Measurements from ENCODE around the gene DDX21.
"Not testable (repeated sequence)": the region's sequence is repeated elsewhere in the genome, so short reads cannot be mapped to it uniquely, and the experiment has no call there.

The DDX21 gene

DNA sequence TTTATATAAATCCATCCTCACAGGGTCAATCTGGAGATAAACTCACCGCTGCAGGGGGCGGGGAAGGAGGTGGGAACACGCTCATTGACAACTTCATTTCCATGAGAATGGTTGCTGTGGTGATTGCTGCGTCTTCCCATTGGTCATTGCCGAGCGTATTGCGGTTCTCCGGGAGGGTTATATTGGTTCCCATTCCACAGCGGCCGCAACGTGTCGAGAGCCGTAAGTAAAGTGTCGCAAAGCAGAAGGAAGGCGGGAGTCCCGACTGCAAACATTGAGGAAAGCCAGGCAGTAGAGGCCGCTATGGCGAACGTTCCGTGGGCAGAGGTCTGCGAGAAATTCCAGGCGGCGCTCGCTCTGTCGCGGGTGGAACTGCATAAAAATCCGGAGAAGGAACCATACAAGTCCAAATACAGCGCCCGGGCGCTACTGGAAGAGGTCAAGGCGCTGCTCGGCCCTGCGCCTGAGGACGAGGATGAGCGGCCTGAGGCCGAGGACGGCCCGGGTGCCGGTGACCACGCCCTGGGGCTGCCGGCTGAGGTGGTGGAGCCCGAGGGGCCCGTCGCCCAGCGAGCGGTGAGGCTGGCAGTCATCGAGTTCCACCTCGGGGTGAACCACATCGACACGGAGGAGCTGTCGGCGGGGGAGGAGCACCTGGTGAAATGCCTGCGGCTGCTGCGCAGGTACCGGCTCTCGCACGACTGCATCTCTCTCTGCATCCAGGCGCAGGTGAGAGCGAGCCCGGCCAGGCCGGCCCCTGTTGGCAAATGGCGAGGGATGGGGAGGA is 32.8 kb downstream of the DDX21 start, which contains the start of gene KIFBP:
Gene KIFBP (plus strand): TSS at position 274 of the 787 bp plus-strand sequence. CDS start 30 bp downstream, at position 304.
- peak; percentile 72 to 80 for DNase-seq

DNA sequence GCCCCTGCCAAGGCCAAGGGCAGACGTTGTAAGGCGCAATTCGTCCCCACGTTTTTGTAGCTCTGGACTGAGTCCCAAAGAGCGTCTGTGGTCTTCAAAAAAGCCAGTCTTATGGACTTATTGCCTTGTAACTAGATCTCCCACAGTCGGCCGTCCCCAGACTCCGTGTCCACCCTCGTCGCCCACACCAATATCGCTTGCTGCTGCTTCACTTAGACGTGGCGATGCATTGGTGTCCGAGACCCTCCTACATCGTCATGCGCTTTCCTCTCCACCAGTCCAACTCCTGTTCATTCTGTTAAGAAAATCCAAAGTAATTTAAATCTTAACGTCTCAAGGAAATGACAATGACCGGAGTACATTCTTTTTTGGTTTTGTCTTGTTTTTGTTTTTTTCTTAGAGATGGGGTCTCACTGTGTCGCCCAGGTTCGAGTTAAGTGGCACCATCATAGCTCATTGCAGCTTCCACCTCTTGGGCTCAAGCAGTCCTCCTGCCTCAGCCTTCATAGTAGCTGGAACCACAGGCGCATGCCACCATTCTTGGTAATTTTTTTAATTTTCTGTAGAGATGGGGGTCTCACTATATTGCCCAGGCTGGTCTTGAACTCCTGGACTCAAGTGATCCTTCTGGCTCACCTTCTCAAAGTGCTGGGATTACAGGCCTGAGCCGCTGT is 33.5 kb downstream of the DDX21 start:
- DNase-seq = no peak

DNA sequence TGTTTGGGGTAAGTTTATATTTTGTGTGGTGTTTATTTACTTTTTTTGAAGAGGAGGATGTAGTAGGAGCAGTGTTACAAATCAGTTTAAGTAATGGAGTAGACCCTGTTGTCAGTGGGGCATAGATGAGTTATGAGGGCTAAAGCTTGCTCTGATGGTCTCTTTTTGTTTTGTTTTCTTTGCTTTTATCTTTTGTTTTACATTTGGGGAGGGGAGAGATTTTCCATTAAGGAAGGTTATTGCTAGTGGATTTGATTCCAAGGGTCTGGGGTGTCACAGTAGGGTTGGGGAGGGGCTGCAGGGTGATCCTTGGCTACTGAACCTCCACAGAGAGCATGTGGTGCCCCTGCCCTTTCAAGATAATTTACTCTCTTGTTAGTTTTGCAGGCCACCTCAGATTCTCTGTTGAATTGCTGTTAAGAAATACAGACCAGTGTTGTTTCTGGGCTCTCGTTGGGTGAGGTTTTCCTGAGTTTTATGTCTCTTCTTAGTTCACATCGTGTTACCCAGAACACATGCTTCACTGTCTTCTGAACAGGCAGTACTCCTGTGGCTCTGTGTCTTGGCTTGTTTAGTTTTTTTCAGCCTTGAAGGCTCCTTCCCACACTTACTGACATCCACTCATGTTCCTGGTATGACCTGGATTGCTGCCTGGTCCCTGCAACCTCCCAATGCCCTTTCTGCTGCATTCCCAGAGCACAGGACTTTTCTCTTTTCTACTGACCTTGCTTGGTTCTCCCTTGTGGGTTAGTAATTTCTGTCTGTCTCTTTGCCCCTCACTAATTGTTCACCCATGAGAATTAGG is 36.9 kb downstream of the DDX21 start:
- no peak for DNase-seq

DNA sequence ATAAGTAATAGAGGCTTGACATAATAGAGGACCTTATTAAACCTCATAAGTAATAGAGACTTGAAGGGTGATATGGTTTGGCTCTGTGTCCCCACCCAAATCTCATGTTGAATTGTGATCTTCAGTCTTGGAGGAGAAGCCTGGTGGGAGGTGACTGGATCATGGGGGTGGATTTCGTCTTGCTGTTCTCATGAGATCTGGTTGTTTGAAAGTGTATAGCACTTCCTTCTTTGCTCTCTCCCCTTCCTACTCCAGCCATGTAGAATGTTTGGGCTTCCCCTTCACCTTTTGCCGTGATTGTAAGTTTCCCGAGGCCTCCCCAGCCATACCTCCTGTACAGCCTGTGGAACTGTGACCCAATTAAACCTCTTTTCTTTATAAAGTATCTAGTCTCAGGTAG is 41.2 kb downstream of the DDX21 start:
- DNase-seq = no peak

DNA sequence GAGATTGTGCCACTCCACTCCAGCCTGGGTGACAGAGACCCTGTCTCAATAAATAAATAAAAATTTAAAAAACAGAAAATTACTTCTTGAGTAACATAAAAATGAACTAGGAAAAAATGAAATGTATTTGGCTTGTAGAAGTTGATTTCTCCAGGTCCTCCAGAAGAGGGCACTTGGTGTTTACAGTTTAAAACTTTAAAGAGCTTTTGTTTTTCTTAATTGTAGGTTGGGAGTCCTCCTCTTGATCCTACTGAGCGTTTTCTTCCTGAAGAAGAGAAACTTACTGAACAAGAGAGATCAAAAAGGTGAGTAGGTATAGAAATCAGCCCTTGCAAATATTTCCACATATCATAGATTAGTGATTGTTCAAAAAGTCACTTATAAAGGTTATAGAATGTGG is 48.9 kb downstream of the DDX21 start:
- no peak for DNase-seq

DNA sequence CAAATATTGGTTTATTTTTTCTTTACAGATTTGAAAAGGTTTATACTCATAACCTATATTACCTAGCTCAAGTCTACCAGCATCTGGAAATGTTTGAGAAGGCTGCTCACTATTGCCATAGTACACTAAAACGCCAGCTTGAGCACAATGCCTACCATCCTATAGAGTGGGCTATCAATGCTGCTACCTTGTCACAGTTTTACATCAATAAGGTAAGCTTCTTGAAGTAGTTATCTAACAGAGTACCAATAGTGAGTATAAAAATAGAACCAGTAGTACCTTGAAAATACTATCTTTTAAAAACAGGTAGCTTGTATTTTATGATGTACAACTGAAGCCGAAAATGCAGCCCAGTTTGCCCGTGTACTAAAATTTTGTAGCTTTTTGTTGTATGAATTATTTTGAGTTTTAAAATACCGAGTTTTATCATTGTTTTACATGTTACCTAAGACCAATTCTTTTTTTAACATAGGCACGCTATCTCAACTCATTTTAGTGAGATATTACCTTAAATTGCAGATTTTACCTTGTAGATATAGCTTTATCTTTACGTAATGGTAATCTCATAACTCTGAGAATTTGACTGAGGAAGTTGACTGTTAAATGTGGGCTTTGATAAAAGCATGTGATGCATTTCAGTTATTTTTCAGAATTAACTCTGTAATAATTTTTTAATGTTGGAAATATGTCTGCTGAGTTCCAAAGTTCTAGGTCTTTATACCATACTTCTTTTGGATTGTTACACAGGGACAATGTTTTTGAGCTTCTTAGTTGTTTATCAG is 49.9 kb downstream of the DDX21 start:
- DNase-seq = no peak

DNA sequence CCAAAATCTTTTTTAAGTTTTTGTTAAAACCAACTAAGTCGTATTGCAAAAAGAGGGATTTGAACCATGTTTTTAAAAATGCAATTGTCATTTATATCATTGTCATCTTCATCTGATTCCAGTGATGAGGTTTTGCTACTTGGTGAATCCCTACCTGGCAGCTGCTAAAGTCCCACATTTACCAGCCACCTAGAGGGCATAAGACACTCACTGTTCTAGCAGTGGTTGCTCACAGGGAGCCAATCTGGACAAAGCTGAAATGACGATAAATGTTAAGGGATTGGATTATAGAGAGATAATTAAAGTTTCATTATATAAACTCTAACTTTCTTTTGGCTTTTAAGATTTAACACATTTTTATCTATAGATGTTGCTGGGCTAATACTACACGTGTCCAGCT is 51.3 kb downstream of the DDX21 start:
- DNase-seq = no peak

DNA sequence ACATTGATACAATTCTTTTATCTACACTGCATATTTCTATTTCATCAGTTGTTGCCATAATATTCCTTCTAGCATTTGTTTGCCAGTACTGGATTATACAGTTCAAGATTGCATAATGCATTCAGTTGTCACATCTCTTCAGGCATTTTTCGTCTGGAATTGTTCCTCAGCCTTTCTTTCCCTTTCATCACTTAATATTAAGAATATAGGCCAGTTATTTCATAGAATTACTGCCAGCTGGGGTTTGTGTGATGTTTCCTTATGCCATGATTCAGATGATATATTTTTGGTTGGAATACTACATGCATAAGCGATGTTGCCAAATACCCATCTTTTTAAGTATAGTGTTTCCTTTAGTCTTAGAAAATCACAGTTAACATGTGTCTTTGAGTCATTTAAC is 53.4 kb downstream of the DDX21 start:
- DNase-seq = no peak

DNA sequence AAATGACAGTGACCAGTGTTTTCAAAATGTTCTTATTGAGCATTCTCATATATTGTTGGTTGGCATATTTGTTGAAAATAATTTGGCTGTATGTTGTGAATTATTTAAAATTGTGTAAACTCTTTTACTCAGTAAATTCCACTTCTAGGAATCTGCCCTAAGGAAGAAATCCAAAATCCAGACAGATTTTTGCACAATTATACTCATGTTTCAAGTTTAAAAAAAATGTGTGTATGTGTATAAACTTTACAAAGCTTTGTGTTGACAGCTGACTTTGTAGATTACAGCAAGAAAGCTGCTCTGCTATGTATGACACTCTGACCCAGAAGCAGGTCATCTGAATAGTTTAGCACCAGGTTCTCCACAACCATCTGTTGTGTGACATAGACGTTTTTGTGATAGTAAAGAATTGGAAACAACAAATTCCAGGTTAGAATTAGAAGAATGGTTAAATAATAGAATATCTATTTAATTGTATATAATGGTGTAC is 54.2 kb downstream of the DDX21 start:
- no peak for DNase-seq

DNA sequence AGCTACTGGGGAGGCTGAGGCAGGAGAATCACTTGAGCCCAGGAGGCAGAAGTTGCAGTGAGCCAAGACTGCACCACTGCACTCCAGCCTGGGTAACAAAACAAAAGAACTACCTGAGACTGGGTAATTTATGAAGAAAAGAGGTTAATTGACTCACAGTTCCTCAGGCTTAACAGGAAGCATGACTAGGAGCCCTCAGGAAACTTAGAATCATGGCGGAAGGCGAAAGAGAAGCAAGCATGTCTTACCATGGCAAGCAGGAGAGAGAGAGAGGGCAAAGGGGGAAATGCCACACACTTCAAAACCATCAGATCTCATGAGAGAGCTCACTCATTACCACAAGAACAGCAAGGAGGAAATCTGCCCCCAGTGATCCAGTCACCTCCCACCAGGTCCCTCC is 56.8 kb downstream of the DDX21 start:
- DNase-seq = not testable (repeated sequence)

DNA sequence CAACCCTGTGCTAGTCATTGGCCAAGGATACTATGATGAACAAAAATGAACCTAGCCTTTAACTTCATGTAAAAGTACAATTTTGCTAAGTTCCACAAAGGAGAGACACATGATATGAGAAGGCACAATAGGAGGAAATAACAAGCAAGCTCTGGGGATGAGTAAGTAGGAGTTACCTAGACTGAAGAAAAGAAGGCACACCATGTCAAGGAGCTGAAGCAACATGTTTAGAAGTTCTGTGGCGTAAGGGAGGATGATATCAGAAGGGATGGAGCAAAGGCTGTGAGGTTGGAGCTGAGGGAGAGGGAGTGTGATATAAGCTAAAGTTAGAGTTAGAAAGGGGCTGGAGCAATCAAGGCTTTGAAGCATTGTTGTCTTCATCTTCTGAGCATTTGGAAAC is 58.2 kb downstream of the DDX21 start:
- DNase-seq = no peak

DNA sequence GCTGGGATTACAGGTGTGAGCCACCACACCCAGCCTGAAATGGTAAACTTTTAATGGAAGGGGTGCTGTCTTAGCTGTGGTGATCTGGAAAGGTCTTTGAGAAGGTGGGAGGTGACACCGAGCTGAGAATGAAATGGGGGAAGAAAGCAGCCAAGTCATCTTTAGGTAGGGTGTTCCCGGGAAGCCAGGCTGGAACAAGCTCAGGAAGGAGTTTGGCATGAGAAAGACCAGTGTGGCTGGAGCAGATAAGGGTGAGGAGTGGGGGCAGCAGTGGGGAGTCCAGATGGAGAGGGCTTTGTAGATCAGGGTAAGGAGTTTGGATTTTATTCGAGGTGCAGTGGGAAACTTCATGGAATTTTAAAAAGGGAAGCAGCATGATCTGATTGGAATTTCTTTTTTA is 62.6 kb downstream of the DDX21 start:
- no peak for DNase-seq

DNA sequence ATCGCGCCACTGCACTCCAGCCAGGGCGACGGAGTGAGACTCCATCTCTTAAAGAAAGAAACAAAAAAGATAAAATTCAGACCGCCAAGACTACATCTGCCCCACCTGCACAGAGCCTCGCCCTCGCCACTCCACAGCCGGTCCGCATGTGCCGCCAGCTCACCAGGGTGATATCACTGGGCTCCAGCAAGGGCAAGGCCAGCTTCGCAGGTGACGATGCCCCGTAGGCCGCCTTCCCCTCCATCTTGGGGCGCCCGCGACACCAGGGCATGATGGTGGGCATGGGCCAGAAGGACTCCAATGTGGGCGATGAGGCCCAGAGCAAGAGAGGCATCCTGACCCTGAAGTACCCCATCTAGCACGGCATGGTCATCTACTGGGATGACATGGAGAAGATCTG is 66.6 kb downstream of the DDX21 start:
- no peak for DNase-seq

DNA sequence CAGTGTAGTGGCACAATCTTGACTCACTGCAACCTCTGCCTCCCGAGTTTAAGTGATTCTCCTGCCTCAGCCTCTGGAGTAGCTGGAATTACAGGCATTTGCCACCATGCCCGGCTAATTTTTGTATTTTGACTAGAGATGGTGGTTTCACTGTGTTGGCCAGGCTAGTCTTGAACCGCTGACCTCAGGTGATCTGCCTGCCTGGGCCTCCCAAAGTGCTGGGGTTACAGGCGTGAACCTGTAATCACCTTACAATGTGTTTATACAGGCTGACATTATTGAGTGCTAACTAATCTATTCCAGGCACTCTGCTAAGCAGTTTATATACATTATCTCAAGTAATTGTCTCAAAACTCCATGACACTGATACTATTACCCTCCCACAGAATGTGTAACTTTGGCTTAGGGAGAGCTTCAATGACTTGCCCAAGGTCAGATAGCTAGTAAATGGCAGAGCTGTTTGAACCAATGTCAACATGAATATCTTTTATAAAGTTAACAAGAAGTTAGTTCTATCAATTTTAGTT is 69.5 kb downstream of the DDX21 start:
- DNase-seq = no peak

DNA sequence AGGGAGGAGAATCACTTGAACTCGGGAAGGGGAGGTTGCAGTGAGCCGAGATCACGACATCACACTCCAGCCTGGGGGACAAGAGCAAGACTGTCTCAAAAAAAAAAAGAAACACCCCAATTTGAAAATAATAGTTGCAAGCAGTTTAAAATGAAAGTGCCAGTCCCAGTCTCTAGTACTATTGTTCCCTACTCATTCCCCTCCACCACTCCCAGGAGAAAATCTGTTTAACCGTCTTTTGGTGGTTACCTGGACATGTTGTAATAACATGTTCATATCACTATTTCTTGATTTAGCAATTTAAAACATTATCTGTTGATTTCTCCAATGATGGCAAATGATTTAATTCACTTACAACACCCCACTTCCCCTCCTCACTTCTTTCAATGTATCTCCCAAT is 77.3 kb downstream of the DDX21 start:
- DNase-seq = no peak

Data from stimulated activated CD4-positive, alpha-beta T cell treated with anti-CD3 and anti-CD28 coated beads, Interleukin-2, amount 100 ng/mL, for 48 hours (primary cell).